ENCODE results near the gene NEK9.

NEK9 gene

DNA sequence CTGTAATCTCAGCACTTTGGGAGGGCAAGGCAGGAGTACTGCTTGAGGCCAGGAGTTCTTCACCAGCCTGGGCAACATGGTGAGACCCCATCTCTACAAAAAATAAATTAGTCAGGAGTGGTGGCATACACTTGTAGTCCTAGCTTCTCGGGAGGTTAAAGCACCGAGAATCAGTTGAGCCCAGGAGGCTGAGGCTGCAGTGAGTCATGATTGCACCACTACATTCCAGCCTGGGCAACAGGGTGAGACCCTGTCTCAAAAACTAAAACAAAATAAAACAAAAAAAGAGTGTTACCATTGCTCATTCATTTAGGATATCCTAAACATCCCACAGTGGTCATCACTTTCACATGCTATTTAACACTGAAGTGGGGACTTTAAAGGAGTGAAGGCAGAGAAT, 7.8 kb downstream of the NEK9 start:
- no peak overlapping the region for H3K4me3 ChIP-seq (replicated peaks in 1 of 2; ENCODE audit: low read depth in 2 of 2, low read length in 2 of 2)
- peak; percentile 26 to 45 for DNase-seq (ENCODE audit: low read depth in 2 of 2)
- no peak for TF ChIP-seq CTCF (IDR thresholded peaks at IDR 0.05; ENCODE audit: low read depth, low read length)

DNA sequence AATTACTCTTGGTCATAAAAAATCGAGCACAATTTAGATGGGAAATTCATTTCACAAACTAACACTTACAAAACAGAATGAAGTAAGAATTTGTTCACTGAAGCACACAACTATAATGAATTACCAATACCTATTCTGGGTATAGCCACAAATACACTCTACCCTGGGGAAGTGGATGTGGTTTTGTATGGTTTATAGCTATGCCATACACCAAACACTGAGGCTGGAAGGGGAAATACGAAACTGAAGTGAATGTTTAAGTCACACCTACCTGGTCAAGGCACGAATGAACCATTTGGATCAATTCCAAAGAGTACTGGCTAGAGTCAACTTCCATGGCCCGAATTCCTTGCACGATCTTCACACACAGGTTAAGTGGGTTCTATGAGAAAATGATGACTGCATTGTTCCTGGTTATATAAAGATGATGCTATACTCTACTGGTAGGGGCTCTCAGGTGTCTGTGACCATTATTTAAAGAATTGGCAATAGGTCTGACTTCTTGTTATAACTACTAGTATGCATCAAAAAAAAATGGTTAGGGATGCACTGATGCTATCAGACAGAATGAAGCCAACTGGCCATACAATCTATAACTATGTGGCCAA, 12.8 kb downstream of the NEK9 start:
- no peak overlapping the region for H3K4me3 ChIP-seq (replicated peaks in 1 of 2; ENCODE audit: low read depth in 2 of 2, low read length in 2 of 2)
- no peak for TF ChIP-seq CTCF (IDR thresholded peaks at IDR 0.05; ENCODE audit: low read depth, low read length)
- no peak for DNase-seq (ENCODE audit: low read depth in 2 of 2)

DNA sequence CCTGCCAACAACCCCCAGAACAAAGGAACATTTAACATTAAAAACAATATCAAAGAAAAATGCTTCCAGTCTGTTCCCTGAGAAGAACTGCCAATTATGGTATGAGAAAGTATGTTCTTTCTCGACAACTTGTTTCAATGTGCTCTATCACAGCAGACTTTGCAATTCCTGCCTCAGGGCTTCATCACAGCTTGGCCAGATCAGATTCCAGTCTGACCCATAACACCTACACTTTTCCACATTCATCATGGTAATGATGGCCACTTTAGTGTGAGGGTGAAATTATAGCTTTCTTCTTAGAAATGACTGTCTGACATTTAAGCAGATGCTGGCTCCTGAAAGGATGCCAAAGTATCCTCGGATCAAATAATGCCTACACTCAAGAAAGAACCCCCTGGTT, 17.0 kb downstream of the NEK9 start:
- TF ChIP-seq CTCF (IDR thresholded peaks at IDR 0.05; ENCODE audit: low read depth, low read length), result no peak
- no peak for DNase-seq (ENCODE audit: low read depth in 2 of 2)
- no peak overlapping the region for H3K4me3 ChIP-seq (replicated peaks in 1 of 2; ENCODE audit: low read depth in 2 of 2, low read length in 2 of 2)

- TF ChIP-seq CTCF (IDR thresholded peaks at IDR 0.05; ENCODE audit: low read depth, low read length), result no peak
- DNase-seq (ENCODE audit: low read depth in 2 of 2), result no peak
- H3K4me3 ChIP-seq (replicated peaks in 1 of 2; ENCODE audit: low read depth in 2 of 2, low read length in 2 of 2), result no peak overlapping the region
Measured at GRCh38 chr14:75107186-75107585, 19.7 kb downstream of the NEK9 start.

GRCh38 chr14:75101491-75101890, 25.4 kb downstream of the NEK9 start:
- no peak for DNase-seq (ENCODE audit: low read depth in 2 of 2)
- TF ChIP-seq CTCF (IDR thresholded peaks at IDR 0.05; ENCODE audit: low read depth, low read length), result no peak
- H3K4me3 ChIP-seq (replicated peaks in 1 of 2; ENCODE audit: low read depth in 2 of 2, low read length in 2 of 2), result no peak overlapping the region

GRCh38 chr14:75098682-75099081, 28.2 kb downstream of the NEK9 start:
- H3K4me3 ChIP-seq (replicated peaks in 1 of 2; ENCODE audit: low read depth in 2 of 2, low read length in 2 of 2), result no peak overlapping the region
- DNase-seq (ENCODE audit: low read depth in 2 of 2), result no peak
- TF ChIP-seq CTCF (IDR thresholded peaks at IDR 0.05; ENCODE audit: low read depth, low read length), result no peak

- no peak for TF ChIP-seq CTCF (IDR thresholded peaks at IDR 0.05; ENCODE audit: low read depth, low read length)
- DNase-seq (ENCODE audit: low read depth in 2 of 2), result no peak
- H3K4me3 ChIP-seq (replicated peaks in 1 of 2; ENCODE audit: low read depth in 2 of 2, low read length in 2 of 2), result no peak overlapping the region
Measured at GRCh38 chr14:75098212-75098611, 28.6 kb downstream of the NEK9 start.
